Measurements from ENCODE around the gene TMIGD3.
A peak's percentile ranks its signal among the peaks of the same experiment; 100 is the strongest.

The TMIGD3 gene

DNA sequence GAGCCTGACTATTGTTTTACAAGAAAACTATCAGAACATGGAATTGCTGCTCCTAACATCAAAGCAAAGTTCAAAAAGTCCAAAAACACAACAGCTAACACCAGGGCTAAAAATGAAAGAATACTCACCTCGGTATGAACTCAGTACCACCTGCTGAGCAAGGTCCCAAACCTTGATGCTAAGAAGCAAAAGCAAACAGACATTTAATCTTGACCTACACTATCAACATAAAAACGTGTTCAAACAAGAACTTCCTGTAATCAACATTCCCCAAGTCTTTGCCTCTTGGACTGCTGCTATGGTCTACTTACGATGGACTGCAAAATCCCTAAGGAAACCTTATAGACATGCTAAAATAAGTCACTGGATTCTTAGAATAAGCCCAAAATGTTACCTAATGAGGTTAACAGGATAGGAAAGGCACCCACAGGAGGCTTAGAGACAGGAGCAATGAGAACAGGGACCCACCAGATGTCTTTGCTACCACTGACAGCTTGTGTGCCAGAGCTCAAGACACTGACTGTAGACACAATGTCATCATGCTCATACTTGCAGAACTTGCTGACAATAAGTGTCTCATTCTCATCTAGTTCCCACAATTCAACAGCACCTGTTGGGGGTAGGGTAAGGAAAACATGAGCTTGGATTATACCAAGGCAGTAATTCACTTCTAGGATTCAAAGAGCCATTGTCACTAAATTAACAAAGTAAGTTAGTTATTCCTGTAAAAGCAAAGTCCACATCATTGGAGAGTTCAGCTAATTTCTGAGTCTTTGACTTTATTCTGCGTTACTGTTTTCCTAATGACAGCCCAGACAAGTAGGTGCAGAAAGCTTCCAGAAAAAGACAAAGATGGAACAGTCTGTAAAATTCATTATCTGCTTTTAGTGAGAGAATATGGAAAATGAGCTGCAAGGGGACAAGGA is 56.2 kb downstream of the TMIGD3 start:
- no peak for DNase-seq (ENCODE audit: low read depth)

DNA sequence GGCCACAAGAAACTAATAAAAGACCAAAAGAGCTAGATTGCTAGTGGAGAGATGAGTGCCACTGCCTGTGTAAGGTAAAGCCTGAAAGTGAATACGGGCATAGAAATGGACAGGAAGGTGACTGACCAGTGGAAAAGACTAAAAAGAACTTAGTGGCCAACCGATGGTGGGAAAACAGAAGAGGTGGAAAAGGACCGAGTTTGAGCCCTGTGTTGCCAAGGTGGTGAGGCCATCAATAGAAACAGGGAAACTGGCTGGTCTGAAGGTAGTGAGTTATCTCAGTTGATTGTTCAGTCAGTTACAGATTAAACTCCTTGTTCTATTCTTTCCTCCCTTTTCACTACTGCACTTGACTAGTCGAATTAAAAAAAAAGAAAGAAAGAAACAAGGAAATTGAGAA is 56.9 kb downstream of the TMIGD3 start:
- no peak for DNase-seq (ENCODE audit: low read depth)

DNA sequence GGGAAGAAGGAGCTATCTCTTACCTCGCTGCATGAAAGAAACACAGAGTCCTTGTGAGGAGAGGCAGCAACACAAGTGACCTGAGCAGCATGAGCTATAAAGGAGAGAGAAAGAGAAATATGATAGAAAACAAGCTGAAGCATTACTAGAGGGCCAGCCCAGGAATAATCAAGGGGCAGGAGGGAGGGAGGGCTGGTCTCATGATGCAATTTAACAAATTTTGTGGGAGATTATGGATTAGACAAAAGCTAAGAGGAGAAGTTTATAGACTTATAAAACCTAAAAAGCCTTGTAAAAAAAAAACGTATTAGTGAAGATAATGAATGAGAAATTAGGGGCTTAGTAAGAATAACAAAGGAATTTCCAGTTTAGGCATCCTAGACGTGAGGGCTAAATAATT is 59.4 kb downstream of the TMIGD3 start:
- no peak for DNase-seq (ENCODE audit: low read depth)

DNA sequence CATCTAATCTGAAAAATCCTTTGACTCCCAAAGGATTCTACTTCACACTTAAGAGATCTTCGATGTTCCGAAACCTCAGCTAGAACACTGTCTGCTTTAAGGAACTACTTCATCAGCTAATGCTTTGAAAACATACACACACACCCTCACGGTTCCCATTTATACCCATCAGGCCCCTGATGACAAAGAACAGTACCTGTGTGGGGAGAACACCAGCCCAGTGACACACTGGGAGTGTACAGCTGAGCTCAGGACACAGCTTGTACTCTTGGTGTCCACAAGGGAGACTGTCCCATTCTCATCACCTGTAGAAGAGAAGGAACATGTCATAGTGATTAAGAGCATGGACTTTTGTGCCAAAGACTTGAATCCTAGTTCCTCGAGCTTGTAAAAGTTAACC is 61.0 kb downstream of the TMIGD3 start:
- no peak for DNase-seq (ENCODE audit: low read depth)

DNA sequence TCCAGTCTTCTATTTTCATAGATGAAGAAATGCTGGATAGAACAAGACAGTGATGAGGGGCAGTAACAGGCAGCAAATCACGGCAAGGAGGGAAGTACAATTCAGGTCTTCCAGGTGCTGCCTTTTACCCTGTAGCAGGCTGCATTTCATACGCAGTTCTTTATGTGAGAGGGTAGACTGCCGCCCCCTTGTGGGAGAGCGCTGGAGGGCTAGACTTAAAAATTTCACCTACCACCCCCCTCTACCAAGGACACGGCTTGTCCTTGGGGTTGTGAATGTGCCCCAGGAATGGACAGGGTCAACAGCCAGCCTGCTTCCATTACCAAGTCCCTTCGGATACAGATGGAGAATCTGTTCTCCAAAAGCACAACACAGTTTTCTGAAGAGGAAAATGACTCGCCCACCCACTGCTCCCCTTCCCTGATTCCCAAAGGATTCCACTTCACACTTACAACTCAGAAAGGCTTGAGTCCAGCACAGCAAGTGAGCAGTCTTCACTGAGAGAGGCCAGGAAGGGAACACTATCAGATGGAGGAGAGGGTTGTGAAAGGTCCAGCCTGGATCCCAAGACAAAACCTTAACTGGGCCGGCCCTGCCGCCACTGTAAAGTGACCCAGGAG is 61.8 kb downstream of the TMIGD3 start:
- DNase-seq (ENCODE audit: low read depth) = peak; percentile 49

DNA sequence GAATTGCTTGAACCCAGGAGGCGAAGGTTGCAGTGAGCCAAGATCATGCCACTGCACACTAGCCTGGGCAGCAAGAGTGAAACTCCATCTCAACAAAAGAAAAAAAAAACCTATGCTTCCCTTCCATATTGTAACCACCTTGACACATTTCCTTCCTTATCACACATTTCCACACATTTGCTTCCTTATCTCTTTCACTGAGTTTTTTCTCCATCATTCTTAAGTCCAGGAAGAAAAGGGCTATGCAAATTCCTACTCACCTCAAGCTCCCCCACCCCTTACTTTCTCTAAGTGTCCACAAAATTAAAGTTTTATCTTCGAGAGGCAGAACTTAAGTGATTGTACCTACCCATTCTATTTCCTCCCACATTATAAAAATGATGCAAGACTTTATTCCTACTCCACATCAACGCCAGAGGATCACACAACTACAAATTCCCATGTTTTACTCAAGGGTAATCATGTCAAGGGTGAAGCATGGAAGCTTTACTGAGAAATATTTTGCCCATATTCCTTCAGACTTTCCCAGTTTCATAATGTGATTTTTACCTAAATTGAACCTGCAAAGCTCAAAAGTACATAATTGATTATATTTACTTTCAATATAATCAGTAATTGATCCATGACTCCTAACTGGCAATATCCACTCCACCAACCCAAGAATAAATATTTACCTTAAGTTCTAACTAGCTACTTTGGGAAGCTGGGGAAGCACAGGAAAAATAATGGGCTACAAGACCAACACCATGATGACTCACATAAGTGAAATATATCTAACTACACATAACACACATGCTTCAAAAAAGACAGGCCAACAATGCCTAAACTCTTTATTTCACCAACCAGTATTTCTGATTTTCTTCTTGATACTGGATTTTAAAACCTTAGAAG is 63.7 kb downstream of the TMIGD3 start:
- no peak for DNase-seq (ENCODE audit: low read depth)

DNA sequence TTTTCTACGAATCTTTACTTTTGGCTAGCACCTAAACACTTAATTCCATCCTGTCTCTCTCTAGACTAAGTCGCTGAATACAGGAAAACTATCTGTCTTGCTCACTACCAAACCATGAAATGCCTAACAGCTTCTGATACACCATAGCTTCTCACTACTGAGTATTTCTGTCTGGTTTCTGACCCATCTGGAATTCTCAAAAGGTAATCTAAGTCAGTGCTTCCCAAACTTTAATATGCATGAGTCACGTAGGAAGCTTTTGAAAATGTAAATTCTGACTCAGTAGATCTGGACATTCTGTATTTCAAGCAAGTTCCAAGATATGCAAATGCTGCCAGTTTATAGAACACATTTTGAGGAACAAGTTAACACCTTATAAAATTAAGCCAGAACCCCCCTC is 66.7 kb downstream of the TMIGD3 start:
- DNase-seq (ENCODE audit: low read depth) = no peak
